GM13976 (cell line): ENCODE measurements around the gene CELF5.

Source experiments
- DNase-seq: peaks from one replicate; pipeline ENCODE4 v3.0.0; 2012; ENCODE audit warnings: low spot score
- CTCF ChIP-seq: IDR thresholded peaks from 2 replicates; pipeline ENCODE4 v1.5.1; 2012; ENCODE audit warnings: borderline replicate concordance, mild to moderate bottlenecking; ENCODE audit not compliant: insufficient read depth; ENCODE audit errors: extremely low read depth, missing control alignments, control extremely low read depth
- in situ Hi-C: fragments of 300-500 bp; cut with MboI; formaldehyde crosslinking; loops from one replicate; pipeline ENCODE4 v1.12.0; 2022; ENCODE audit warnings: low sequenced_read_pairs, mixed read lengths, inconsistent platforms; ENCODE audit not compliant: unreplicated experiment

The CELF5 gene

GRCh38 chr19:3266792-3267514, 42.5 kb downstream of the CELF5 start:
- TF ChIP-seq CTCF, result no peak
- no peak for DNase-seq
- in situ Hi-C loops, result no loop called here

- no peak for DNase-seq
- in situ Hi-C loops, result no loop called here
Measured at GRCh38 chr19:3268326-3268725, 43.9 kb downstream of the CELF5 start.

GRCh38 chr19:3268763-3269162, 44.3 kb downstream of the CELF5 start:
- no peak for DNase-seq
- in situ Hi-C loops, result no loop called here
- TF ChIP-seq CTCF, result no peak

More at GRCh38 chr19:3268326-3268725, 43.9 kb downstream of the CELF5 start:
- TF ChIP-seq CTCF, result no peak

GRCh38 chr19:3269916-3270671, 45.6 kb downstream of the CELF5 start:
- in situ Hi-C loops, result no loop called here
- no peak for TF ChIP-seq CTCF
- no peak for DNase-seq

- no peak for TF ChIP-seq CTCF
- in situ Hi-C loops, result no loop called here
- no peak for DNase-seq
Measured at GRCh38 chr19:3270902-3271301, 46.4 kb downstream of the CELF5 start.

- no peak for DNase-seq
- TF ChIP-seq CTCF, result no peak
- in situ Hi-C loops, result no loop called here
Measured at GRCh38 chr19:3272401-3272931, 48.0 kb downstream of the CELF5 start.
